ENCODE measurements around the gene PIAS1.

Gene PIAS1

GRCh38 chr15:68029959-68030358 lies 24.2 kb upstream of the PIAS1 start:
- H3K9ac ChIP-seq (ENCODE audit: low read length) = no peak overlapping the region
- no peak overlapping the region for H3K27ac ChIP-seq (ENCODE audit: low read depth, low read length)
- H3K79me2 ChIP-seq (ENCODE audit: insufficient read depth, low read length) = no peaks in the 10 kb centered on the region

GRCh38 chr15:68031404-68031803 lies 22.7 kb upstream of the PIAS1 start:
- TF ChIP-seq CTCF (IDR thresholded peaks at IDR 0.05; ENCODE audit: insufficient read depth, low read length, poor library complexity, severe bottlenecking) (no peak), EZH2phosphoT487 (conservative IDR thresholded peaks at IDR 0.05; ENCODE audit: low read length) (no peak)
- Histone ChIP-seq H3F3A (ENCODE audit: insufficient read depth) (no peaks in the 10 kb centered on the region), H3K4me3 (ENCODE audit: insufficient read depth, low read length, poor library complexity, severe bottlenecking) (no peak overlapping the region), H3K9ac (ENCODE audit: low read length) (no peak overlapping the region), H3K9me2 (replicated peaks; ENCODE audit: insufficient read depth, low read length) (no peaks in the 10 kb centered on the region), H3K27ac (ENCODE audit: low read depth, low read length) (no peak overlapping the region), H2AFZ (ENCODE audit: low read depth, low read length, severe bottlenecking) (no peak overlapping the region), H4K20me1 (ENCODE audit: low read depth, low read length) (no peaks in the 10 kb centered on the region), H3K9me3 (ENCODE audit: insufficient read depth, low read length) (no peaks in the 10 kb centered on the region), H3K79me2 (ENCODE audit: insufficient read depth, low read length) (no peaks in the 10 kb centered on the region), H3K4me2 (ENCODE audit: low read depth, low read length, poor library complexity, severe bottlenecking) (no peak overlapping the region), H3K36me3 (ENCODE audit: low read length) (no peaks in the 10 kb centered on the region), H3K27me3 (ENCODE audit: low read length) (no peaks in the 10 kb centered on the region; the same call in 1 of the 2 replicates)

More at GRCh38 chr15:68029959-68030358, 24.2 kb upstream of the PIAS1 start:
- Histone ChIP-seq H3K4me2 (ENCODE audit: low read depth, low read length, poor library complexity, severe bottlenecking) (no peak overlapping the region), H3K36me3 (ENCODE audit: low read length) (no peaks in the 10 kb centered on the region), H3K9me3 (ENCODE audit: insufficient read depth, low read length) (no peaks in the 10 kb centered on the region), H3K27me3 (ENCODE audit: low read length) (no peaks in the 10 kb centered on the region; the same call in 1 of the 2 replicates), H3F3A (ENCODE audit: insufficient read depth) (no peaks in the 10 kb centered on the region), H3K4me3 (ENCODE audit: insufficient read depth, low read length, poor library complexity, severe bottlenecking) (no peak overlapping the region), H2AFZ (ENCODE audit: low read depth, low read length, severe bottlenecking) (no peak overlapping the region), H3K9me2 (replicated peaks; ENCODE audit: insufficient read depth, low read length) (no peaks in the 10 kb centered on the region), H4K20me1 (ENCODE audit: low read depth, low read length) (no peaks in the 10 kb centered on the region)
- TF ChIP-seq CTCF (IDR thresholded peaks at IDR 0.05; ENCODE audit: insufficient read depth, low read length, poor library complexity, severe bottlenecking) = no peak

- no peak overlapping the region for H2AFZ ChIP-seq (ENCODE audit: low read depth, low read length, severe bottlenecking)
- TF ChIP-seq EZH2phosphoT487 (conservative IDR thresholded peaks at IDR 0.05; ENCODE audit: low read length) (no peak), CTCF (IDR thresholded peaks at IDR 0.05; ENCODE audit: insufficient read depth, low read length, poor library complexity, severe bottlenecking) (no peak)
- H3K36me3 ChIP-seq (ENCODE audit: low read length) = no peaks in the 10 kb centered on the region
- no peak overlapping the region for H3K4me2 ChIP-seq (ENCODE audit: low read depth, low read length, poor library complexity, severe bottlenecking)
- H4K20me1 ChIP-seq (ENCODE audit: low read depth, low read length) = no peaks in the 10 kb centered on the region
- H3K4me3 ChIP-seq (ENCODE audit: insufficient read depth, low read length, poor library complexity, severe bottlenecking) = no peak overlapping the region
- H3K27ac ChIP-seq (ENCODE audit: low read depth, low read length) = no peak overlapping the region
- no peaks in the 10 kb centered on the region; the same call in 1 of the 2 replicates for H3K27me3 ChIP-seq (ENCODE audit: low read length)
- H3K79me2 ChIP-seq (ENCODE audit: insufficient read depth, low read length) = no peaks in the 10 kb centered on the region
- H3K9ac ChIP-seq (ENCODE audit: low read length) = no peak overlapping the region
- no peaks in the 10 kb centered on the region for H3K9me2 ChIP-seq (replicated peaks; ENCODE audit: insufficient read depth, low read length)
- H3K9me3 ChIP-seq (ENCODE audit: insufficient read depth, low read length) = no peaks in the 10 kb centered on the region
- no peaks in the 10 kb centered on the region for H3F3A ChIP-seq (ENCODE audit: insufficient read depth)
Observed at GRCh38 chr15:68032672-68033071, 21.4 kb upstream of the PIAS1 start.

Measured in SU-DHL-6 (cell line).